Activated CD4-positive, alpha-beta T cell treated with anti-CD3 and anti-CD28 coated beads, Interleukin-10, Interleukin-2, amounts not matched to agents 100 ng/mL and 50 ng/mL, durations not matched to agents 16 hours and 8 hours (primary cell): Measurements from ENCODE around the gene SPDYE4.
"Not testable (repeated sequence)": the region's sequence is repeated elsewhere in the genome, so short reads cannot be mapped to it uniquely, and the experiment has no call there.

Experiments used
- DNase-seq: peaks from one replicate; pipeline ENCODE4 v3.0.0-alpha.2; 2020

Gene SPDYE4, protein sequence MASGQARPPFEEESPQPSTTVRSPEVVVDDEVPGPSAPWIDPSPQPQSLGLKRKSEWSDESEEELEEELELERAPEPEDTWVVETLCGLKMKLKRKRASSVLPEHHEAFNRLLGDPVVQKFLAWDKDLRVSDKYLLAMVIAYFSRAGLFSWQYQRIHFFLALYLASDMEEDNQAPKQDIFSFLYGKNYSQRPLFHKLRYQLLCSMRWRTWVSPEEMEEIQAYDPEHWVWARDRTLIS

GRCh38 chr17:8758137-8758596 lies at the start of gene SPDYE4:
Gene SPDYE4, minus strand, starts transcription at chr17:8758546. Its CDS starts 164 bp downstream, at chr17:8758382.
- no peak for DNase-seq

- DNase-seq = peak; percentile 59
Observed at GRCh38 chr17:8806926-8807550, 48.7 kb upstream of the SPDYE4 start.

DNA sequence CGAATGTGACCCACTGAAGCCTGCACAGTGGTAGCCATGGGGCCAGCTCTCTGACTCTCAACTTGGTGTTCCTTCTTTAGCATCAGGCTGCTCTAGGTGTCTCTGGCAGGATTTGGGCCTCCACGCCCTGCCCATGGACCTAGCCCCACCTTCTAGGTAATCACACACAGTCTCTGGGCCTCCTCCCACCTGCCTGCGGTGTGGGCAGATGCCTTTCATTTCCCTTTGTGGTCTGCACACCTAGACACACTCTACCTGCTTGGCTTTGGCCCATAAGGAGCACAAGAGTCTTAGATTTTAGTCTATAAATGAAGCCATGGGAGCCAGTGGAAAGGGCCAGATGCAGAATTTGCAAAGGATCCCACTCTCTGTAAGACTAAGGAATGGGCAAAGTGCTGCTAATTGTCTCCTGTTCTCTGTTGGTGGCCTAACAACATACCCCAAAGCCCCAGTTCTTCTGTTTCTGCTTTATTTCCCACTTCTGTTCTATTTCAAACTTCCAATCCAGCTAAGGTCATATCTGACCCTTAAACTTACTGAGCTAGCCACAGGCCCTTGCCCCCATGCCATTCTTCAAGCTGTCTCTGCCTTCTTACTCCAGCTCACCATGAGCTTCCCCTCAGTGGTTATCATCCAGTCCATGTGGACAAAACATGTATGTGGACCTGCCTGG lies 48.0 kb upstream of the SPDYE4 start:
- no peak for DNase-seq

- DNase-seq = not testable (repeated sequence)
Observed at GRCh38 chr17:8805396-8805795, 47.0 kb upstream of the SPDYE4 start.

DNA sequence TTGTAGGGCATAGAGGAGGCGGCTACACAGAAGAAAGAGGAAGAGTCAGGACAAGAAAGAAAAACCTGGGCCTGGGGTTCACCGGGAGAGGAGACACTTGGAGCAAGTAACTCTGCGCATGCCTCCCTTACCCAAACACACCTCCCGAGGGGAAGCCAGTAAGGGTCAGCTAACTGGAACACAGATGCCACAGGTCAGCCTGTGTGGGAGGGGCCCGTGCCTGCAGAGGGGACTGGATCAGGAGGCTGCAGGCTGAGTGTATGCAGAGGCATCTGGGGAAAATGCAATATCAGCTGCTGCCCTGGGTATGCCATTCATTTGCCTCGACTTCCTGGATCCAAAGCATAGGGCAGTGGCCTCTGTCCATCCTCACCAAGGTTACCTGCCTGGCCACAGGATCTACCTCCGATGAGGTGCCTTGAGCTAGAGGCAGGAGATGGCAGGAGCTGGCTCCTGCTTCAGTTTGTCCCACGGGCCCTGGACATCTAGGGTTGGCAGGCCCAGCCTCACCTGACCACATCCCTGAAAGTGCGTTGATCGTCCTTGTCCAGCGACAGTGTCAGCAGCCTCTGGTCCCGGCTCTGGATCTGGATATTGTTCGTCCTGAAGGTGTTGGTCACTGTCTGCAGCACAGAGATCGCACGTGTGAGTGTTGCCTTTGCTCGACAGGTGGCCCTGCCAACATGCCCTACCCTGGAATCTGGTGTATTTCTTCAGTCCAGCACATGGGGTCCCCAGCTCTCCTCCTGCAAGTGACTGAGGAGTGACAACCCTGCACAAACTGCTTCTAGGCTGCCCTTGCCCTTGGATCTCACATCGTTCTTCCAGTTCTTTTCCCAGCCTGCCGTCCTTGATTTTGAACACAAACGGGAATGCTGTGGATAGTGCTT lies 45.4 kb upstream of the SPDYE4 start:
- DNase-seq = no peak

DNA sequence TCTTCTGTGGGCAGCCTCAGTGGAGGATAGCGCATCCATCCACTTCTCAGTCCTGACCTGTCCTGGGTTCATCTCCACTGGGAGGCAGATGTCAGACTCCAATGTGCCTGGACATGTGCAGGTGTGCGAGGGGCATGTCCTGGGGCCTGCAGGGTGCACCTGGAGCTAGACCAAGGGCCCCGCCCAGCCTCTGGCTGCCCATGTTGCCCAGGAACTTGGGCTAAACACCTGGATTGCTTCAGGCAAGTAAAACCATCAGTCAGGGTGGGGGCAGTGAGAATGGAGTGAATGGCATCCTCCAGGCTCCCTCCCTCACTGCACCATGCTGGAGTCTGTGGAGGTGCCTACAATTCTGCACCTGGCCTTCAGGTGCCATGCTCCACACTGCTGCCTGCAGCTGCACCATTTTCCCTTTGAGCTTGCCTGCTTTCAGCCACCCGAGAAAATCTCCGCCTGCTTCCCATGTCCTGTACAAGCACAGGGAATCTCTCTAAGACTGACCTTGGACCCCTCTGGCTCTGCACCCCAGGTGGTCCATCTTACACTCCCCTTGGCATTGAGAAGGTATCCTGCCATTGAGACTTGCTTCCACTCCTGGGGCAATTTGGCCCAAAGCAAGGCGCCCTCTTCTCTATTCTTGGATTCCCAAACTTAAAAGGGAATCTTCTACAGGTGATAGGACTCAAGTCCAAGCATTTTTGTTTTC lies 42.9 kb upstream of the SPDYE4 start:
- DNase-seq = no peak

DNA sequence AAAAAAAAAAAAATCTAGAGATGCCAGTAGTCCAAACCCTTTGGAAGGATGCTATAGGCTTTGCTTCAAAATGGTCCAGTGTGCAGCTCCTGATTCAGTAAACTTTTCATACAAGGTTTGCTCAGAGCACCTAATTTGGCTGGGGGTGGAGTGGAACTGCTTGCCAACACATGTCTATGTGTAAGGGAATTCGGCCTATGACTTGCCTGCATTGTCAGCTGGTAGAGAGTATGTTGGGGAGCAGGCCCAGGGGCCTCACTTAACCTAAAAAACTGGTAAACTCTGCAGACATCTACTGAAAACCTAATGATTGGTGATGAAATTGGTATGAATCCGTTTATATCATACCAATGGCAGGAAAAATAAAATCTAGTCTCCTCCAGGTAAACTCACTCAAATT lies 42.3 kb upstream of the SPDYE4 start:
- DNase-seq = no peak

- DNase-seq = no peak
Observed at GRCh38 chr17:8799570-8800212, 41.3 kb upstream of the SPDYE4 start.

DNA sequence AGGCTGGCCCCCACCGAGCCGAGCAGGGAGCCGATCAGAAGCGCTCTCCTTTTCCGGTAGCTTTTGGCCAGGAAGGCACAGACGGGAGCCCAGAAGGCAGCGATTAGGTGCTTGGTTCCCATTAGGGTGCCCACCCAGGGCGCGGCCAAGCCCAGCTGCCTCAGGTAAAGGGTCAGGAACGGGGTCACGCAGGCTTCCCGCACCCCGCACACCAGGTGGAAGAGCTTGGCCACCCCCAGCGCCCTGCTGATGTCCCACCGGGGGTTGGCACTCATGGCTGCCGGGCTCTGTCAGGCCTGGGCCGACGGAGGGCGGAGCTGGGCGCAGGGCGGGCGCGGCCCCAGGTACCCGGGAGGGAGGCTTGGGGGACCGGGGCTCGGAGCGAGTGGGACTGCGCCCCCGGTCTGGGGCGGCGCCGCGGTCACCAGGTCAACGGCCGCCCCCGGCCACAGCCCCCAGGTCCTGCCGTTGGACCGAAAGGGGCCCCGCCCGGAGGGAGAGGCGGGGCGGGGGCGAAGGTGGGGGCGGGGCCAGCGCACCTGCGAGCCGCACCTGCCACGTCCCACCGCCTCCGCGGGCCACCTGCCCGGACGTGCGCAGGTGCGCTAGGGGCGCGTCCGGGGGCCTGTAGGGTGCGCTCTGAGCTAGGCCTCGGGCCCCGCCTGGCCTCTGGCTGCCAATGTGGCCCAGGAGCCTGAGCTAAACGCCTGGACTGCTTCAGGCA lies 40.7 kb upstream of the SPDYE4 start, which contains the start of gene MFSD6L:
TSS of gene MFSD6L (minus strand) at position 520 of the 724 bp plus-strand sequence. CDS start at position 275, 245 bp downstream.
- DNase-seq = no peak

GRCh38 chr17:8798176-8798845 lies 40.0 kb upstream of the SPDYE4 start:
- DNase-seq = no peak

DNA sequence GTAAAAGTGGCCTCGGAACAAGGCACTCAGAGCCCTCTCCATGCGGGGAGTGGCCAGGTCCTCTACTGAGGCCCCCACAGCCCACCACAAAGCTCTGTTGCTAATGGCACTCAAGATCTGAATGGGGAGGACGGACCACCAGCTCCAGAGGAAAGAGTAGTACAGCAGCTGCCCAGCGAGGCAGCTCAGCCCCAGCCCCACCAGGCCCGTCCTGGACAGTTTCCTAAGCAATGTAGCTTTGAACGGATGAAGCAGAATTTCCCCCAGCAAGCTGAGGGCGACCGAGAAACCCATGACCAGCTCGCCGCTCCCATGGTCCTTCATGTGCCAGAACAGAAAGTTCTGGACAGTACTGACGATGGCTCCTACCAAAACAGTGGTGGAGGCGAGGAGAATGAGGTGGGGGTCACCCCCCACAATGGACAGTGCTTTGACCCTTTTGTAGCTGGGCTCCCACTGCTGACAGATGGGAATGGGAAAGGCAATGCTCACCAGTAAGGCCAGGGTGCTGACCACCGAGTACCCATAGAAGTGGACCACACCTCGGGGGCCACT lies 39.4 kb upstream of the SPDYE4 start:
- DNase-seq = no peak

DNA sequence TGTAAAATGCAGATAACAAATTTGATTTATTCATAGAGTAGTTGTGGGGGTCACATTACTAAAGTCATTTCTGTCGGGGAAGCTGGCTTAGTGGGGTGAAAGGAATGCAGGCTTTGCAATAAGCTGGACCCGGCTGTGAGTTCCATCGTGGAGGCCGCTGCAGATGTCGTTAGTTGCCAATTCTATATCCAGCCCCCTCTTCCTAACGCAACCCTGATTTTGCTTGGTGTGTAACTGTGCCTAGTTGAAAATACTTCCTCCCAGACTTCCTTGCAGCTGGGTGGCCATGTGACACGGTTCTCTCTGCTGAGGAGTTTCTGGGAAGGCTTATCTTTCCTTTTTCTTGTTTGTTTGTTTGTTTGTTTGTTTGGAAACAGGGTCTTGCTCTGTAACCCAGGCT lies 36.3 kb upstream of the SPDYE4 start:
- no peak for DNase-seq

GRCh38 chr17:8793649-8794048 lies 35.3 kb upstream of the SPDYE4 start:
- no peak for DNase-seq

GRCh38 chr17:8792646-8793045 lies 34.3 kb upstream of the SPDYE4 start:
- no peak for DNase-seq

DNA sequence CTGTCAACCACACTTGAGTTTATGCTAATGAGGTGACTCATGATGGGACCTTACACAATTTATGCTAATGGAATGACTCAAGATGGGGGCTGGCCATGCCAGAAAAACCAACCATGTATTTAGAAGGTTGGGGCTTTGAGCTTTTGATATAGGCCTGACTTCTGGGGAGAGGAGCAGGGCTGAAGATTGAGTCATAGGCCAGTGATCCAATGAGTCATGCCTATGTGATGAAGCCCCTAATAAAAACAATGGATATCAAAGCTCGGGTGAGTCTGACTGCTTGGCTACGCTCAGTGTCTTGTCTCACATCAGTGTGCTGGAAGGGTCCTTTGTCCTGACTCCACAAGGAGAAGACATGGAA lies 33.5 kb upstream of the SPDYE4 start:
- DNase-seq = peak; percentile 18

DNA sequence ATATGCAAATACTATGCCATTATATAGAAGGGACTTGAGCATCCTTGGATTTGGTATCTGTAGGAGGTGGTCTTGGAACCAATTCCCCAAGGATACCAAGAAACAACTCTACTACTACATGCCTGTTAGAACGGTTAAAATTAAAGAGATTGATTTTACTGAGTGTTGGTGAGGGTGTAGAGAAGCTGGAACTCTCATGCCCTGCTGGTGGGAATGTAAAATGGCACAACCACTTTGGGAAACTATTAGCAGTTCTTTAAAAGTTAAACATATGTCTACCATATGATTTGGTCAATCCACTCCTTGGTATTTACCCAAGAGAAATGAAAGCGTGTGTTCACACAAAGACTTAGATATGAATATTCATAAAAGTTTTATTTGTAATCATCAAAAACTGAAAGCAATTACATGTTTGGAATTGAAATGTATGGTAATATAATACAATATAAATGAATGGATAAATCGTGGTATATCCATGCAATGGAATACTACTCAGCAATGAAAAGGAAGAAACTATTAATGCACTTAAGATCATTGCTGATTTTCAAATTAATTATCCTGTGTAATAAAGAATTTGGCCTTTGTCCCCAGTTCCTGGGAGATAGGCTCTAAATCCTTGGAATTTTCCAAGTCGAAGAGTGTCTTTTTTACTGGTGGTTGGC lies 33.0 kb upstream of the SPDYE4 start:
- DNase-seq = no peak

DNA sequence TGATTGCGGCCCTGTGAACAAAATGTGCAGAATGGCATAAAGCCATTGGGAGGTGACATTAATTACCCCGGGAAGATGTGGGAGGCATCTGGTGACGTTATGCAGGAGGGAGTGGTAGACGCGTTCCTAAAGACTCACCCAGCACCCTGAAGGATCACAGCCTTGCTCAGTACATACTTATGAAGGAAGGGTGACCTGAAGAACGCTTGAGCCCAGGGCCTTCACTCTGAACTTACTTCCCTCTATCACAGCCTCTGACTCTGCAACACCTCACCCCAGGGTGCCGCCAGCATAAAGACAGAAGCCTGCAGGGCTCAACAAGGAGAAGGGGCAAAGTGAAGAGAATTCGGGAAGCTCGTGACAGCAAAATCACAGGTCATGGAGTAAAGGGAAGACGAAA lies 31.4 kb upstream of the SPDYE4 start:
- no peak for DNase-seq

GRCh38 chr17:8788998-8789397 lies 30.7 kb upstream of the SPDYE4 start:
- DNase-seq = no peak

DNA sequence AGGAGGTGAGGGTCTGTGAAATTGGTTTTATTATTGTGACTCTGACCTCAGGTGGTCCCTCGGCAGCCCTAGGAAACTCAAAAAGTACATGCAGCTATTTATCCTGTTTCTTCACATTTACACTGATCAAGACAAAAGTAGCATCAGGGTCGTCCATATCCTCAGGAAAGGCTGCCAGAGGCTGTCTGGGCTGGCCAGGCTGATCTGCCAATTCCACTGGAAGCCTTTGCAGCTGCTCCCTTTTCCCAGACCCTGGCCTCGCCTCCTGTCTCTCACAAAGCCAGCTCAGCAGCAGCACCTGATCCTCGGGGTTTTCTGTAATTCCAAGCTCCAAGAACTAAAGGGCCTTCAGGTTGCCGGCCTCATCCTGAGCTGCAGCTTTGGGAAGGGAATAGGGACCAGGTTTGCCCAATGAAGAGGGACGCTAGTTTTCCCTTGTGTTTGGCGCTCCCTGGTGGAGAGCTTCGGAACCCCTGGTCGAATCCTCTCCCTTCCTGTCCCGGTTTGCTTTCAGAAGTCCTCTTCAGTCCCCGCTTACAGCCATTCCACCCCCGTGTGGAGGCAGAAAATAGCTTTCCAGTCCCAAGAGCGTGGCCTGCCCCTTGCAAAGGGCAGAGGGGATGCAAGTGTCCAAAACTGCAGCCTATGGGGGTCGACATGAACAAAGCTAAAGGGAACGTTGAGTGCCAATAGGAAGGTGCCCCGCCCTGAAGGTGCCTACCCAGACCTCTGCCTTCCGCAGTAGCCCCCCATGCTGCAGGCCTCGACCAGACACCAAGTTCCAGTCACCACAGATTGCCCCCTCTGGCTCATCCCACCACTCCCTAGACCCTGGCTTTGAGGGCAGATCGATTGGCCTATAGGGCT lies 27.4 kb upstream of the SPDYE4 start:
- DNase-seq = peak; percentile 57
